GM19193 (cell line): Measurements from ENCODE around the gene DDX28.

ENCODE experiments used
- POLR2A ChIP-seq: IDR thresholded peaks from 4 replicates; pipeline ENCODE4 v1.6.1; 2011; ENCODE audit not compliant: insufficient read depth, insufficient read length; ENCODE audit errors: extremely low read depth

Gene DDX28

DNA sequence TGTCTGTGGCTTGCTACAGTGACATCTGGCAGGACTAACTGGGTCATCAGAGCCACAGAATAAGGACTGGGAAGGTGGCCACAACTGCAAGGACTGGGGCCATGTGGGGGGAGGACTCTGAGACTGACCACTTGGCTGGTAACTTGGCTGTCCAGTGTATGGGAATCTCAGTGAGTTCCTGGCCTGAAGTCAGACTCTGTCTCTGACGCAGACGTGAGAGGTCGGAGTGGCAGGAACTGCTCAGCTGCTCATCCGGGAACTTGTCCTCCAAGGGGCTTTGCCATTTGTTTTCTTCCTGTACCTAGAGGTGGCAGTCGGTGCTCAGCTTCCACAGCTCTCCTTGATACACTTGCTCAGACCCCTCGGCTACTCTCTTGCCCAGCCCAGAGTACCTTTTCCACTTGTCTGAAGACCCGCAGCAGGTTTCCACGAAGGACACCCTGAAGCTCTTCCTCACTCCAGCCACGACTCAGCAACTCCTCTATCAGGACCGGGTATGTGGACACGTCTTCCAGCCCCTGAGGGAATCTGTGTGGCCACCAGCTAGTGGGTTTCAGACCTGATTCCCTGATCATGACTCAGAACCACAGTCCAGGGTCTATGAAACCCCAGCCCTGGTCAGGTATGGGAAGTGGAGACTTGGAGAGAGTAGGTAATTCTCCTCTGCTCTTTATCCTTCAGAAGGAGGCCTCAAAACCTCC lies 35.4 kb downstream of the DDX28 start:
- no peak for TF ChIP-seq POLR2A

DNA sequence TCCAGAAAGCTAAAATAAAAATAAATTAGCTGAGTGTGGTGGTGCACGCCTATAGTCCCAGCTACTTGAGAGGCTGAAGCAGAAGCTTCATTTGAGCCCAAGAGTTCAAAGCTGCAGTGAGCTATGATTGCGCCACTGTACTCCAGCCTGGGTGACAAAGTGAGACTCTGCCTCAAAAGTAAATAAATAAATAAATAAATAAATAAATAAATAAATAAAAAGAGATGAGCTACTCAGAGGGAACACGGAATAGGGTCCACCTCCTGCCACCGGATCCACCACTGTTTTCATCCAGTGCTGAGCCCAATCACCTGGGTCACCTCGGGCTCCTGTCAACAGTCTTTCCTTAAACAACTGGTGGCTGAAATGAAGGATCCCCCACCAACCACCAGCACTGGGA lies 36.1 kb downstream of the DDX28 start:
- no peak for TF ChIP-seq POLR2A

DNA sequence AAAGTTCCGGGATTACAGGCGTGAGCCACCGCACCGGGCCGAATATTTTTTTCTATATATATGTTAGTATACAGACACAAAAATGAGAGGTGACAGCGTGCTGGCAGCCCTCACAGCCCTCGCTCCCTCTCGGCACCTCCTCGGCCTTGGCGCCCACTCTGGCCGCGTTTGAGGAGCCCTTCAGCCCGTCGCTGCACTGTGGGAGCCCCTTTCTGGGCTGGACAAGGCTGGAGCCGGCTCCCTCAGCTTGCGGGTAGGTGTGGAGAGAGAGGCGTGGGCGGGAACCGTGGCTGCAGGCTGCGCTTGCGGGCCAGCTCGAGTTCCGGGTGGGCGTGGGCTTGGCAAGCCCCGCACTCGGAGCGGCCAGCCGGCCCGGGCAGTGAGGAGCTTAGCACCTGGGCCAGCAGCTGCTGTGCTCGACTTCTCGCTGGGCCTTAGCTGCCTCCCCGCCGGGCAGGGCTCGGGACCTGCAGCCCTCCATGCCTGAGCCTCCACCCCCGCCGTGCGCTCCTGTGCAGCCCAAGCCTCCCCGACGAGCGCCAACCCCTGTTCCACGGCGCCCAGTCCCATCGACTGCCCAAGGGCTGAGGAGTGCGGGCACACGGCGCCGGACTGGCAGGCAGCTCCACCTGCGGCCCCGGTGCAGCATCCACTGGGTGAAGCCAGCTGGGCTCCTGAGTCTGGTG lies 40.9 kb downstream of the DDX28 start:
- TF ChIP-seq POLR2A, result no peak

DNA sequence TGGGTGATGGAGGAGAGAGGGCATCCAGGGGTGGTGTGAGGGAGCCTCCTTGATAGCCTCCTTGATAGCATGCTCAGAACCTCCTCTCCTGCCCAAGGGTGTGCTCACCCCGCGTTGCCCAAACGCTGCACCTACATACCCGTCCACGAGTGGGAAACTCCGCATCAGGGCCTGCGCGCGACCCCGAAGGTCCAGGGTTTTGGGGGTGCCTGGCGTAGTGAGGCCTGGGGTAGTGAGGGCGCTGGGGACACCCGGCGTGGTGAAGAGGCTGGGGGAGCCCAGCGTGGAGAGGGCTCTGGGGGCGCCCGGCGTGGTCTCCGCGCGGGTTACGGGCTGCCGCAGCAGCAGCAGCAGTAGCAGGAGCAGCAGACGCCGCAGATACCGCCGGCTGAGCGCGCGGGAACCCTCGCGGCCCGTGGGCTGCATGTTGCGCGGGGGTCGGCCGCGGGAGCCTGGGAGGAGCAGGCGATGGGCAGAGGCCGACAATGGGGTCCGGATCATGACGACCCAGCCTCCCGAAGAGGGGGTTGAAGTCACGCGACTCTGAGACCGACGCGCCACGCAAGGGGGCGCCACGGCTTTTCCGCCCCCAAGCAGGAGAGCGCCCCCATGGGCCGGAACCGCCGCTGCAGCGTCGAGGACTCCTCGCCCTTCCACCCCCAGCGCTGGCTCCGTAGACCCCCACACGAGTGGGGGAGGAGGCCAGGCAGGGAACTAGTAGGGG lies 42.9 kb downstream of the DDX28 start, which contains the start of gene DPEP3:
TSS of gene DPEP3 (minus strand) at position 545 of the 724 bp plus-strand sequence. CDS start at position 426, 119 bp downstream.
- TF ChIP-seq POLR2A, result no peak

DNA sequence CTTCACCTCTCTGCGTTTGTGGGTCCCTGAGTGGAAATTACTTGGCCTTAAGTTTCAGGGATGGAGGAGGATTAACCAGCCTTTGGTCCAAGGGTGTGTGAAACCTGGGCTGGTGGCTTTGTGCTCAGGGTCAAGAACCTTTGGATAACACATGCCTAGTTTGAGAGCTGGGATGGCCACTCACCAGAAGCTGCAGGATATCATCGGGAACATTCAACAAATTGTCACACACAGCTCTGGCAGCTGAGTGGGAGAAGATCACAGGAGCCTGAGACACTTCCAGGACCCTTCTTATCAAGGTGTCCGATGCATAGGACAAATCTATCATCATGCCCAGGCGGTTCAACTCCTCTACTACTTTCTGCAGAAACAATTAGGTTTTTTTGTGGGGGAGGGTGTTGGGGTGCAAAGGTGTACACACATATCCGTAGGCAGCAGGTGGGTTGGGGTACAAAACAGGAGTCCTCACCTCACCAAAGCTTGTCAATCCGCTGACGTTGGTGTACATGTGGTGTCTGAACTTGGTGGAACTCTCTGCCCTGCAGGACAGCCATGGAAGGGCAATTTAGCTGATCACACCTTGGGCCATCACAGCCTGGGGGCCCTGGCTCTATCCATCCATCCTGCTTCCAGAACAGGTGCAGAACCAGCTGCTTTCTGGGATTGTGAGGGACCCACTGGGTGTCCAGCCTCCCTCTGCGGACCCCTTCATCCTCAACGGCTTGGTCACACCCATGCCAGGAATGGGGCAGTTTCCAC lies 45.4 kb downstream of the DDX28 start:
- TF ChIP-seq POLR2A, result no peak

- TF ChIP-seq POLR2A, result no peak
Measured at GRCh38 chr16:67977005-67977404, 46.0 kb downstream of the DDX28 start.

DNA sequence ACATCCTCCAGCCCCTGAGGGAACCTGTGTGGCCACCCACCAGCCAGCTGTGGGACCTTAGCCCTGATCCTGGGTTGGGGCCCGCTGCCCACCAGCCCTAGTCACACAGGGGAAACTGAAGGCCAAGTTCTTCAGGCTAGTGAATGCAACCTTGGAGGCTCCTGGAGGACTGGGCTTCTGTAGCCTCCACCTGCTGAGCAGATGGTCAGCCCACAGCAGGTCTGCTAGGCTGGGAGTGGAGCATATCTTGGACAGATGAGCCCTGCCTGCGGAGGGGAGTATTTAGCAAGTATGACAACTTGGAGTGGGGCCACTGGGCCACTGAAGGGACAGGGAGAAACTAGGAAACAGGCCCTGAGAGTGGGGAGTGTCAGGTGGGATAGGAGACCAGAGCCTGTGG lies 46.8 kb downstream of the DDX28 start:
- TF ChIP-seq POLR2A, result no peak

GRCh38 chr16:67975321-67976105 lies 47.5 kb downstream of the DDX28 start:
- TF ChIP-seq POLR2A, result no peak

DNA sequence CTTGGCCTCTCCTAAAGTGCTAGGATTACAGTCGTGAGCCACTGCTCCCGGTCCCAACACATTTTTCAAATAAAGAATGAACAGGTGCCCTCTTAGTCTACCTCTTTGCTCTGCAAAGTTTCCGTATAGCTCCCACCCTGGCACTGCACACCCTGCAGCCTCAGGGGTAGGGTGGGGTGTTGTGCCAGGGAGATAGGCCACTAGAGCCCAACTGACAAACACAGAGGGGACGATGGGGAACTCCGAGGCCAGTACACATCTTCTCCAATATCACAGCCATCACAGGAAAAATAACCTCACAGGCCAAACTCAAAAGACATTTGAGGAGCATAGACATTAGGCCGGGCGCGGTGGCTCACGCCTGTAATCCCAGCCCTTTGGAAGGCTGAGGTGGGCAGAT lies 51.9 kb downstream of the DDX28 start:
- no peak for TF ChIP-seq POLR2A
